ENCODE measurements around the gene LRRC39.

The LRRC39 gene

DNA sequence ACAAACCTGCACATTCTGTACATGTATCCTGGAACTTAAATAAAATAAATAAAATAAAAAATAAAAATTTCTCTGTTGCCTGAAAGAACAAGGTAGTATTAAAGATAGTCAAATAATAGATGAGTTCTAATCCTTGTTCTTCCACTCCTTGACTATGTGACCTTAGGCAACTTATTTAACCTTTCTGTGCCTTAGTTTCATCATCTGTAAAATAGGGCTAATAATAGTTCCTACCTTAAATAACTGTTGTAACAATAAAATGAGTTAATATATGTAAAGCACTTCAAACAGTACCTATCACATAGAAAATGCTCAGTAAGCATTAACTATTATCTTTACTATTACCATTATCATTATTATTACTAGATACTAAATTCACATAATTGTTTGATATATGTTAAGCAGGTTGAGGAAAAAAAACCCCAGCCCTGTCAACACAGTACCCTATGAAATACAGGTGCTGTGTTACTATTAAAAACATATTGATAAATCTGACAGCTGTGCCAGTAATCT is 68.4 kb downstream of the LRRC39 start:
- TF ChIP-seq CTCF (IDR thresholded peaks at IDR 0.05; ENCODE audit: borderline replicate concordance, insufficient read depth, low read depth, low read length), result no peak
- H3K4me3 ChIP-seq (ENCODE audit: low read depth, low read length), result no peak overlapping the region

DNA sequence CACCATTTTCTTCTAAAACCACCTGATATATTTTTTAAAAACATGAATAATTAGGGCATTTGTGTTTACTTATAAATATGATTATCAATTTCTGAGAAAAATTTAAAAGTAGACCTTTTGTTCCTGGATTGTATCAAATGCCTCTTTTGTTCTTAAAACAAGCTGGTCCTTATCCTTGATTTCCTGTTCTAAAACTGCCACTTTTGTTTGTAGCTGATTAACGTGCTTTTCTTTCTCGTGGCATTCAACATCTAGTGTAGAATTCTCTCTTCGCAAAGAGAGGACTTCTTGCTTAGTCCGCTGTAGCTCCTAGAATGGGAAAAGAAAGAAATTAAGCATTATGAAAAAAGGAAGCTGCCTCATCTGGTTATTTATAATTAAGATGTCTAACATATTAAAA is 70.4 kb downstream of the LRRC39 start:
- no peak overlapping the region for H3K4me3 ChIP-seq (ENCODE audit: low read depth, low read length)
- no peak for TF ChIP-seq CTCF (IDR thresholded peaks at IDR 0.05; ENCODE audit: borderline replicate concordance, insufficient read depth, low read depth, low read length)

- no peak for TF ChIP-seq CTCF (IDR thresholded peaks at IDR 0.05; ENCODE audit: borderline replicate concordance, insufficient read depth, low read depth, low read length)
Observed at GRCh38 chr1:100101564-100101963, 76.5 kb downstream of the LRRC39 start.

DNA sequence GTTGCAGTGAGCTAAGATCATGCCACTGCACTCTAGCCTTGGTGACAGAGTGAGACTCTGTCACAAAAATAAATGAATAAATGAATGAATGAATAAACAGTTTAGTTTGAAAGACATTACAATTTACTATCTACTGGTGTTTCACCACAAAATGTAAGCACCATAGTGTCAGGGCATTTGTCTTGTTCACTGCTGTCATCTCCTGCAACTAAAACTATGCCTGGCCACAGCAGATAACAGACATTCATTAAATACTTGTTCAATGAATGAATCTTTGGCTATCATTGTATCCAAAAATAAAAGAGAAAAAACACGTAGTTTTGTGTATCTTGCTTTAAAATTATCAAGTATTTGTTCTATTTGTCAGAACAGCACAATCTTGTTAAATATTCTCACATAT is 77.9 kb downstream of the LRRC39 start:
- no peak for TF ChIP-seq CTCF (IDR thresholded peaks at IDR 0.05; ENCODE audit: borderline replicate concordance, insufficient read depth, low read depth, low read length)
- H3K4me3 ChIP-seq (ENCODE audit: low read depth, low read length), result no peak overlapping the region

More at GRCh38 chr1:100101564-100101963, 76.5 kb downstream of the LRRC39 start:
- no peak overlapping the region for H3K4me3 ChIP-seq (ENCODE audit: low read depth, low read length)

All from GM12875 (cell line).